Aorta (tissue), 5 donors: ENCODE results near the gene MCCC2. TPM values are rescaled to one million over a fixed set of nuclear protein-coding genes. Genes with fewer than 3 reads are reported as not detected.
A peak's percentile ranks its signal among the peaks of the same experiment; 100 is the strongest.
"Not testable (repeated sequence)": the region's sequence is repeated elsewhere in the genome, so short reads cannot be mapped to it uniquely, and the experiment has no call there.

Experiments used
- ATAC-seq: fragments of 200-7000 bp; cut with Tn5 transposase; one replicate; pipeline ENCODE4 v1.9.1; 2022; ENCODE audit warnings: moderate library complexity; ENCODE audit not compliant: low FRiP score
- DNase-seq, 2 donors: peaks; one replicate each; pipeline ENCODE4 v3.0.0-alpha.2; 2020
- H3K27ac ChIP-seq, 2 donors: one replicate each; pipeline ENCODE4 v1.5.1; 2013; ENCODE audit warnings: low read length in 2 of 2, mild to moderate bottlenecking in 2 of 2, moderate library complexity in 2 of 2, control low read depth in 1 of 2, inconsistent platforms in 1 of 2, low read depth in 1 of 2
- H3K27me3 ChIP-seq, 2 donors: one replicate each; pipeline ENCODE4 v1.6.1; 2013; ENCODE audit warnings: control low read depth in 1 of 2, low read length in 1 of 2, mild to moderate bottlenecking in 1 of 2, moderate library complexity in 1 of 2; ENCODE audit not compliant: insufficient read depth in 2 of 2, control insufficient read depth in 1 of 2
- H3K36me3 ChIP-seq, 2 donors: one replicate each; pipeline ENCODE4 v1.6.1; 2013; ENCODE audit warnings: control low read depth in 1 of 2, low read length in 1 of 2, mild to moderate bottlenecking in 1 of 2; ENCODE audit not compliant: insufficient read depth in 2 of 2, control insufficient read depth in 1 of 2
- H3K4me1 ChIP-seq, 2 donors: one replicate each; pipeline ENCODE4 v1.6.1; 2013; ENCODE audit warnings: low read length in 2 of 2, control low read depth in 1 of 2, mild to moderate bottlenecking in 1 of 2, moderate library complexity in 1 of 2; ENCODE audit not compliant: insufficient read depth in 2 of 2, control insufficient read depth in 1 of 2
- H3K4me3 ChIP-seq, 2 donors: one replicate each; pipeline ENCODE4 v1.5.1; 2013; ENCODE audit warnings: low read length in 2 of 2, control low read depth in 1 of 2, mild to moderate bottlenecking in 1 of 2
- H3K9me3 ChIP-seq: one replicate; pipeline ENCODE4 v1.6.1; 2013; ENCODE audit warnings: mild to moderate bottlenecking, low read length; ENCODE audit not compliant: control insufficient read depth
- WGBS, 2 donors: extraction: QIAGEN DNeasy Blood & Tissue Kit; methylation state at CpG; one replicate each; pipeline ENCODE4 v1.1.7; 2013; 5-methylcytosine and 5-hydroxymethylcytosine counted together
- intact Hi-C, 2 donors: fragments of 100-400 bp; cut with DNase I; formaldehyde crosslinking; loops; one replicate each; pipeline versions ENCODE4 v1.14.2 to v1.15.0; 2022
- long read RNA-seq, 2 donors: library from polyadenylated mRNA; unstranded; transcript quantifications; one replicate each; pipeline ENCODE4 v2.0.0, GENCODE V29; 2020 to 2021
- polyA plus RNA-seq, 2 donors: library from polyadenylated mRNA; stranded (reverse); fragments of 200-250 nt; gene quantifications; one replicate each; pipeline ENCODE4 v1.2.3, GENCODE V29; 2013
- total RNA-seq, 2 donors: library from RNA; stranded (reverse); fragmentation: NEBNext Ultra II Directional; extraction: Animal tissue kit (Norgen Biotek cat#: 25700); gene quantifications; one replicate each; pipeline ENCODE4 v1.2.1, GENCODE V29; 2021
- donor health status: healthy with polysubstance abuse.
- donor health status: Bipolar disorder and iron deficiency.
- donor health status: DM: no; HTN: no; CAD: no.
- donor health status: DM: no; HTN: no; CAD: no.
- donor health status: DM: yes; HTN: yes; CAD: no.

The MCCC2 gene
- total RNA-seq (10 to 100 TPM; 26.9 to 27.4 TPM), polyA plus RNA-seq (10 to 100 TPM; 17.4 to 23.8 TPM)
- long read RNA-seq, donor 1, partial matches to known transcripts = 2 of 16 reads
- long read RNA-seq, donor 1, other reads (novel, unspliced or antisense) = 10 of 16 reads
- long read RNA-seq, donor 2, partial matches to known transcripts = 0 of 4 reads
- long read RNA-seq, donor 2, other reads (novel, unspliced or antisense) = 2 of 4 reads

DNA sequence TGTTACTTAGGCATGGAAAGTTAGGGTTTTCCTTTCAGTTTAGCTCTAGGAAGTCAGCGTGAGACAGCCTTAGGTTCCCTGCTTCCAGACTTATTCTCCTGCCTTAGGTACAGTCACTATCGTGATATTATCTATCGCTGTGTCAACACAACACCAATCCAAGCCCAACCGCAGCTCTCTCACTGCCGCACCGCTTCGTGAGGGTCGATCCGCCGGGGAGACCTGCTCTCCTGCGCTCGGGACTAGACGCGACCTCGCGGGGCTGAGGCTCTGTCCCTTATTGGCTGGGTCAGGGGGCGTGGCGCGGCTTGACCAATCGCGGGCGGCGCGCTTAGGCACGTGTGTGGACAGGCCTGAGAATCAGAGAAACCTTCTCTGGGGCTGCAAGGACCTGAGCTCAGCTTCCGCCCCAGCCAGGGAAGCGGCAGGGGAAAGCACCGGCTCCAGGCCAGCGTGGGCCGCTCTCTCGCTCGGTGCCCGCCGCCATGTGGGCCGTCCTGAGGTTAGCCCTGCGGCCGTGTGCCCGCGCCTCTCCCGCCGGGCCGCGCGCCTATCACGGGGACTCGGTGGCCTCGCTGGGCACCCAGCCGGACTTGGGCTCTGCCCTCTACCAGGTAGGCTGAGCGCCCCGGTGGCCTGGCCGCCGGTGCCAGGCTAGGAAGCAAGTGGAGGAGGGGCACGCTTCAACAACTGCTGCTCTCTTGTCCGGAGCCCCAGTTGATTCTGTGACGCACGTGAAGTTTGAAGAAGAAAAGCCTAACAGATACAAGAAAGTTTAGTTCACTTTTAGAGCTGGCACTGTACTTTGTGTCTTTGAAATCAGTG, at the start of gene MCCC2:
Gene MCCC2, plus strand, starts transcription at position 400 of the 825 bp plus-strand sequence. Its CDS starts 86 bp downstream, at position 486.
- Histone ChIP-seq H3K36me3 (no peaks in the 10 kb centered on the region), H3K27ac (peak within 1 kb of the TSS in 1 of 2 donors; percentile 90), H3K4me1 (peaks cover 3 to 11% of the 10 kb centered on the region in 2 donors), H3K4me3 (peak within 1 kb of the TSS; percentile 64 to 83), H3K27me3 (no peaks in the 10 kb centered on the region), H3K9me3 (no peaks in the 10 kb centered on the region)
- ATAC-seq = peak; percentile 98
- peak; percentile 98 to 99 for DNase-seq
- 1% methylated on average over 56 of the region's 56 CpGs for WGBS, 2 donors
- intact Hi-C loops = no loop called here

DNA sequence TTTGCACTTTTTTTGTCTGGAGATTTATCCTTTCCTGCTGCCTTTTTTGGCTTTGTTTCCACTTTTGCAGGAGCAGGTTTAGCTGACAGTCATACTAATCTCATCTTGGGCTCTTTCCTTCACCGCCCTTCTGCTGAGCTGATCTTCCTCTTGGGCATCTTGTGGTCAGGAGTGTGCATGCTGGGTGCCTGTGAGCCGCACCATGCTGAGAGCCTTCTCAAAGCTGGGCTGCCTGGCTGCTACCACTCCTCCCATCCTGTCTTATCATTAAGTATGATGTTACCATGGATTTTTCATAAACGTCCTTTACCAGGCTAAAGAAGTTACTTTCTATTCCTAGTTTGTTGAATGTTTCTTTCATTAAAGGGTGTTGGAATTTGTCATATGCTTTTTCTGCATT, 49.5 kb upstream of the MCCC2 start:
- no peak for ATAC-seq

DNA sequence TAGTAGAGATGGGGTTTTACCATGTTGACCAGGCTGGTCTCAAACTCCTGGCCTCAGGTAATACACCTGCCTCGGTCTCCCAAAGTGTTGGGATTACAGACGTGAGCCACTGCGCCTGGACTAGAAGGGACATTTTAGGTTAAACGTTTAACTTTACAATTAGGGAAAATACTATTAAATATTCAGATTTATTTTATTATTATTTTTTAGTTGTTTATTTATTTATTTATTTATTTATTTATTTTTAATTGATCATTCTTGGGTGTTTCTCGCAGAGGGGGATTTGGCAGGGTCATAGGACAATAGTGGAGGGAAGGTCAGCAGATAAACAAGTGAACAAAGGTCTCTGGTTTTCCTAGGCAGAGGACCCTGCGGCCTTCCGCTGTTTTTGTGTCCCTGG, 36.3 kb upstream of the MCCC2 start:
- 98 to 99% methylated on average over 7 of the region's 7 CpGs for WGBS, 2 donors
- H3K4me3 ChIP-seq, H3K27me3 ChIP-seq, DNase-seq, intact Hi-C loops, H3K36me3 ChIP-seq, H3K9me3 ChIP-seq, H3K27ac ChIP-seq, H3K4me1 ChIP-seq, ATAC-seq: not testable (repeated sequence)

More for the DNA sequence above, 49.5 kb upstream of the MCCC2 start:
- no peaks in the 10 kb centered on the region for H3K27me3 ChIP-seq
- intact Hi-C loops = no loop called here
- 78 to 79% methylated on average over 3 of the region's 3 CpGs for WGBS, 2 donors
- H3K9me3 ChIP-seq = no peaks in the 10 kb centered on the region
- no peak for DNase-seq
- no peaks in the 10 kb centered on the region for H3K4me1 ChIP-seq
- H3K36me3 ChIP-seq = peaks cover 0 to 2% of the 10 kb centered on the region in 2 donors
- H3K4me3 ChIP-seq = no peak overlapping the region
- H3K27ac ChIP-seq = no peak overlapping the region

DNA sequence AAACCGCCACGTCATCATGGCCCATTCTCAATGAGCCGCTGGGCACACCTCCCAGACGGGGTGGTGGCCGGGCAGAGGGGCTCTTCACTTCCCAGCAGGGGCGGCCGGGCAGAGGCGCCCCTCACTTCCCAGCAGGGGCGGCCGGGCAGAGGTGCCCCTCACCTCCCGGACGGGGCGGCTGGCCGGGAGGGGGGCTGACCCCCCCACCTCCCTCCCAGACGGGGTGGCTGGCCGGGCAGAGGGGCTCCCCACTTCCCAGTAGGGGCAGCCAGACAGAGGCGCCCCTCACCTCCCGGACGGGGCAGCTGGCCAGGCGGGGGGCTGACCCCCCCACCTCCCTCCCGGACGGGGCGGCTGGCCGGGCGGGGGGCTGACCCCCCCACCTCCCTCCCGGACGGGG, 35.6 kb upstream of the MCCC2 start:
- H3K4me3 ChIP-seq, H3K36me3 ChIP-seq, intact Hi-C loops, H3K9me3 ChIP-seq, ATAC-seq, H3K4me1 ChIP-seq, H3K27ac ChIP-seq, H3K27me3 ChIP-seq, DNase-seq: not testable (repeated sequence)
- 98 to 100% methylated on average over 17 to 20 of the region's 27 CpGs for WGBS, 2 donors

DNA sequence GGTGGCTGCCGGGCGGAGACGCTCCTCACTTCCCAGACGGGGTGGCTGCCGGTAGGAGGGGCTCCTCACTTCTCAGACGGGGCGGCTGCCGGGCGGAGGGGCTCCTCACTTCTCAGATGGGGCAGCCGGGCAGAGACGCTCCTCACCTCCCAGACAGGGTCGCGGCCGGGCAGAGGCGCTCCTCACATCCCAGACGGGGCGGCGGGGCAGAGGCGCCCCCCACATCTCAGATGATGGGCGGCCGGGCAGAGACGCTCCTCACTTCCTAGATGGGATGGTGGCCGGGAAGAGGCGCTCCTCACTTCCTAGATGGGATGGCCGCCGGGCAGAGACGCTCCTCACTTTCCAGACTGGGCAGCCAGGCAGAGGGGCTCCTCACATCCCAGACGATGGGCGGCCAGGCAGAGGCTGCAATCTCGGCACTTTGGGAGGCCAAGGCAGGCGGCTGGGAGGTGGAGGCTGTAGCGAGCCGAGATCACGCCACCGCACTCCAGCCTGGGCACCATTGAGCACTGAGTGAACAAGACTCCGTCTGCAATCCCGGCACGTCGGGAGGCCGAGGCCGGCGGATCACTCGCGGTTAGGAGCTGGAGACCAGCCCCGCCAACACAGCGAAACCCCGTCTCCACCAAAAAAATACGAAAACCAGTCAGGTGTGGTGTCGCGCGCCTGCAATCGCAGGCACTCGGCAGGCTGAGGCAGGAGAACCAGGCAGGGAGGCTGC, 35.0 kb upstream of the MCCC2 start:
- H3K27me3 ChIP-seq, H3K27ac ChIP-seq, DNase-seq, H3K4me1 ChIP-seq, H3K9me3 ChIP-seq, intact Hi-C loops, H3K36me3 ChIP-seq, ATAC-seq, H3K4me3 ChIP-seq: not testable (repeated sequence)
- 96 to 97% methylated on average over 37 to 53 of the region's 53 CpGs for WGBS, 2 donors

DNA sequence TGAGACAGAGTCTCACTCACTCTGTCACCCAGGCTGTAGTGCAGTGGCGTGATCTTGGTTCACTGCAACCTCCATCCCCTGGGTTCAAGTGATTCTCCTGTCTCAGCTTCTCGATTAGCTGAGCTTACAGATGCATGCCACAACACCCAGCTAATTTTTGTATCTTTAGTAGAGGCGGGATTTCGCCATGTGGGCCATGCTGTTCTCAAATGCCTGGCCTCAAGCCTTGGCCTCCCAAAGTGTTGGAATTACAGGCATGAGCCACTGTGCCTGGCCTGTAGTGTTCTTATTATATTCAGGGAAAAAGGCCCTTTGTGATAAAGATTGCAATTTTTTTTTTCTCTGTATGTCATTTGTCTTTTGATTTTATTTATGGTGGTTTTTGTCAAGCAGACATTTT, 24.0 kb upstream of the MCCC2 start:
- no peaks in the 10 kb centered on the region for H3K27me3 ChIP-seq
- no peaks in the 10 kb centered on the region for H3K4me1 ChIP-seq
- no peak overlapping the region for H3K27ac ChIP-seq
- ATAC-seq (no peak), DNase-seq (no peak)
- H3K4me3 ChIP-seq = no peak overlapping the region
- intact Hi-C loops = no loop called here
- WGBS, 2 donors = 87 to 90% methylated on average over 4 of the region's 4 CpGs
- peaks cover 2 to 3% of the 10 kb centered on the region in 2 donors for H3K36me3 ChIP-seq
- no peaks in the 10 kb centered on the region for H3K9me3 ChIP-seq

DNA sequence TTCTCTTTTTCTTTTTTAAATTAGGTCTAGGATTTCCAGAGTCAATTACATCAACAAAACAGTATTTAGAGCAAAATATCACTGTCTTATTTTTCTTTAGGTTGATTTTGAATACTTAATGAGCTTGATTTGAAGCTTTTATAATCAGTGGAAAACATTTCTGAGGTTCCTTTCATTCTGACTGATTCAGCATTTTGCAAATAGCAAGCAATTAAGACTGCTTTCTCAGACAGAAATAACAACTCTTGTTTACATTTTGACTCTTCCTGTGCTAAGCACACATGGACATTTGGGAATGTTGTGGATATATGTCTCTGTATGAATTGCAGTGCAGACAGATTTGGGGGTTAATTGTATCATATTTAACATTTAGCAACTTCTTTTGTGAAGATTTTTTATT, 22.2 kb upstream of the MCCC2 start:
- ATAC-seq = no peak
- DNase-seq = no peak
- H3K27ac ChIP-seq = no peak overlapping the region
- H3K27me3 ChIP-seq = no peaks in the 10 kb centered on the region
- H3K4me3 ChIP-seq = no peak overlapping the region
- peaks cover 2 to 6% of the 10 kb centered on the region in 2 donors for H3K36me3 ChIP-seq
- no peaks in the 10 kb centered on the region for H3K9me3 ChIP-seq
- intact Hi-C loops = no loop called here
- H3K4me1 ChIP-seq = no peaks in the 10 kb centered on the region

DNA sequence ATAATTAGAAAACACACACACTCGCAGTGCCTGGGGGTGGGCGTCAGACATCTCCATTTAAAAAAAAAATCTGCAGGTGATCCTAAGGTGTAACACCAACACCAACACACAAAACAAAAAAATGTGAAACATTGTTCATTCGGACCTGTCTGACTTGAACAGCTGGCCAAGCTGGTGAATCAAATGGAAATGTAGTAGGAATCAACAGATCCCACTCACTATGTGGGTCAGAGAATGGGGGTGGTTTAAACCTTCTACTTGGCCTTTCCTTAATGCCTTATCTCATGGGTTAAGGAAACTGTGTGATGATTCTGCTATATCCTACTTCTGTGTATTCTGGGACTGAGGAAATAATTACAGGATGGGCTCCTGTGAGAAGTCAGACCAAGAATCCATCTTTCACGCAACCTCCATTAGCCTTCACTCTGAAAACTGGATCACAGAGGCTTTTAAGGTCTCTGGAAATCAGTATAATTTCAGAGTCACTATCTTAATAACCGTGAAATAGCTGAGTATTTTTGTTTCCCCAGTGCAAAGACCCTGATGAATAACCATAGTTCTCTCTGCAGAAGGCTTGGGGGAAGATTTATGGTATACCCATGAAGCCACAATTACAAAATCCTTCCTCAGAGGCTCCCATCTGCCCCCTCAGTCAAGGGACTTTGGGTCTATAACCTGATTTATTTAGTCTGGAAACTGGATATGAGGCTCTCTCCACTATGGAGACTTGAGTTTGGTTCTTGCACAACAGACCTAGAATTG, 17.2 kb upstream of the MCCC2 start:
- intact Hi-C loops = no loop called here
- 54 to 76% methylated on average over 5 of the region's 5 CpGs for WGBS, 2 donors

More for the DNA sequence above, 17.2 kb upstream of the MCCC2 start:
- H3K27me3 ChIP-seq = no peaks in the 10 kb centered on the region
- no peak for ATAC-seq
- peaks cover 0 to 3% of the 10 kb centered on the region in 2 donors for H3K36me3 ChIP-seq
- H3K4me3 ChIP-seq = no peak overlapping the region
- no peak for DNase-seq
- no peak overlapping the region for H3K27ac ChIP-seq
- no peaks in the 10 kb centered on the region for H3K9me3 ChIP-seq
- no peaks in the 10 kb centered on the region for H3K4me1 ChIP-seq
